Activated naive CD4-positive, alpha-beta T cell treated with Interleukin-2 at 50 U/mL for 16 hours (primary cell): ENCODE measurements around the gene RNF112.
A peak's percentile ranks its signal among the peaks of the same experiment; 100 is the strongest.
"Not testable (repeated sequence)": the region's sequence is repeated elsewhere in the genome, so short reads cannot be mapped to it uniquely, and the experiment has no call there.

Source experiments
- DNase-seq: peaks from one replicate; pipeline ENCODE4 v3.0.0-alpha.2; 2020

RNF112 gene

GRCh38 chr17:19414396-19415280, 3.6 kb downstream of the RNF112 start:
- no peak for DNase-seq

GRCh38 chr17:19415311-19415710, 4.3 kb downstream of the RNF112 start:
- DNase-seq = no peak

DNA sequence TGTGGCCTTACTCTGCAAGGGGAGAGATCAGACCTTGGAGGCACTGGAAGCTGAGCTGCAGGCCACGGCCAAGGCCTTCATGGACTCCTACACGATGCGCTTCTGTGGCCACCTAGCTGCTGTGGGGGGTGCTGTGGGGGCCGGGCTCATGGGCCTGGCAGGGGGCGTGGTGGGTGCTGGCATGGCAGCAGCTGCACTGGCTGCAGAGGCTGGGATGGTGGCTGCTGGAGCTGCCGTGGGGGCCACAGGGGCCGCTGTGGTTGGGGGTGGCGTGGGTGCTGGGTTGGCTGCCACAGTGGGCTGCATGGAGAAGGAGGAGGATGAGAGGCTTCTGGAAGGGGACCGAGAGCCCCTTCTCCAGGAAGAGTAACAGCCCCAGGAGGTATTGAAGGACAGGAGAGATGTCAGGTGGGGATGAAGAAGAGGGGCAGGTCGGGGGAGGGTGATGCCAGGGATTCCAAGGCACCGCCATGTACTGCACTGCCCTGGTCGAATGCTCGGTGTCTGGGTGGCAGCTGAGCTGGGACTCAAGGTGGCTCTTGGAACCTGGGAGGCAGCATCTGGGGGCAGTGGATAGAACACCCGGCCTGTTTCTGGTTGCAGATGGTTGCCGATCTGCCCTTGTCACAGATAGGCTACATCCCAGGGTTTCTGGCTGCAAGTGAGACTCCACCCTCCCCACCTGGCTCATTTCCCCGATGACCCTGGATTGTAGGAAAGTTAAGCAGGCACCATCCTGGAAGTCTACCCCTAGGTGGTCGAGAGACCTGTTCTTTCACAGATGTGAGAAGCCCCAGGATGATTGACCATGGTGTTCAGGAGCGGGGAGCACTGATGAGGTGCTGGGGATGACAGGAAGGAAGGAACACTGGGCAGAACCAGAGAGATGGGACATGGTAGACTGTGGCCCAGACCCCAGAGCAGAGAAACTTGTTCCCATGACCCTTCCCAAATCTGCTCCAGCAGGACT, 5.1 kb downstream of the RNF112 start:
- DNase-seq = no peak

DNA sequence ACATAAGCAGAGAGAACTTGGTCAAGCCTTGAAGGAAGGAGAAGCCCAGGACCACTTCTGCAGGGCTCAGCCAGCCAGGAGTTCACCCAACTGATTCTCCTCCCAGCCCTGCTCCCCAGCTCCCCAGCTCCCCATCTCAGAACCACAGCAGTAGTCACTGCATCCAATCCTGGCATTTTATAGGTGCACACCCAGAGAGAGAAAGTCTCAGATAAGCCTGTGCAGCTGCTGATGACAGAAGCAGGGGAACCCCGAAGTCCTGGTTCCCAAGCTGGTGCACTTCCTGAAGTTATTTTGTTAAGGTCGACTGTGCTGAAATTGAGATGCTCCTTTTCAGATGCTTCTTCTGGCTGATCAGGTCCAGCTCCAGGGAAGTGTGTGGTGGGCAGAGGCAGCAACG, 6.6 kb downstream of the RNF112 start:
- no peak for DNase-seq

DNA sequence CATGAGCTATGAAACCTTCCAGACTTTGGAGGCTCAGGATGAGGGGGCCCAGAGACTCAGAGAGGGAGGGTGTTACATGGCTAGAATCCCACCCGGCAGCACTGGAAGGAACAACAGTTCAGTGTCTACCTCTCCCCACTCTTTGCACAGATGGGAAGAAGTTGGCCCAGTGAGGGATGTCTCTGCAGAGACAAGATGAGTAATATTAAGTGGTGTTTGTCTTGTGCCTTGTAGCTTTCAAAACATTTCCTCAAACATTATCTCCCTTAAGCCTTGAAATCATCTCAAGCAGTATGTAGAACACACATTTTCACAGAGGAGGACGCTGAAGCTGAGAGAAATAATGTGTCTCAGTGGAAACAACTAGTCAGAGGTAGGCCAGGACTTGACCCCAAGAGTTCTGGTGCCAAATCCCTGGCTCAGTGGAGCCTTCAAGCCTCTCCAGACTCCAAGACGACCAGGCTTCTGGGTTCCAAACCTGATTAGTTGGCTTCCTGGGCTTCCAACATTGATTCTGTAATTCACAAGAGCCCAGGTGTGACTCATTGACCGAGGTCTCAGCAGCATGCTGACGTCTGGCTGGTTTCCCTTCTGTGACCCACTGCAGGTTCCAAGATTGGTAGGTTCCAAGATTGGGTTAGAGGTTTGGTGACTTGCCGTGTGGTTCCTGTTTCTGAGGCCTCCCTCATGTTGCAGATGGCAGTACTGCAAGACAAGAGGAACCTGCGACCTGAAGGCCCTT, 7.4 kb downstream of the RNF112 start:
- no peak for DNase-seq

- no peak for DNase-seq
Observed at GRCh38 chr17:19421219-19421618, 10.2 kb downstream of the RNF112 start.

- DNase-seq = no peak
Observed at GRCh38 chr17:19421926-19422325, 10.9 kb downstream of the RNF112 start.

- DNase-seq = no peak
Observed at GRCh38 chr17:19424934-19425868, 14.2 kb downstream of the RNF112 start.

DNA sequence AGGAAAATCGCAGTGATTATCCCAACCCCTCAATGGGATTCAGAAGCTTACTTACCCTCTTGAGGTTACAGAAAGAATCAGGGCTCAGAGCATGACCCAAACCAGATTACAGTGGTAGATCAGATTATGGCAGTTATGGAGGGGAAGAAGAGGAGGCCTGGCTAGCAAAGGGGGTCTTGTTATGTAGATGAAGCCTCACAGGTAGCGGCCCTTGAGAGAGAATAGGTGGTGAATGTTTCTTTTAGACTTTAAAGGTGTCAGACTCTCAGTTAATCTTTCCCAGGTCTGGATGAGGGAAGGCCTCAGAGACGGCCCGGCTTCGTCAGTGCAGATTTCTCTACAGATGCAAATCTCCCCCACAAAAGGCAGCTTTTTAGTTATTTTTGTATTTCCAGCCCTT, 15.6 kb downstream of the RNF112 start:
- no peak for DNase-seq

DNA sequence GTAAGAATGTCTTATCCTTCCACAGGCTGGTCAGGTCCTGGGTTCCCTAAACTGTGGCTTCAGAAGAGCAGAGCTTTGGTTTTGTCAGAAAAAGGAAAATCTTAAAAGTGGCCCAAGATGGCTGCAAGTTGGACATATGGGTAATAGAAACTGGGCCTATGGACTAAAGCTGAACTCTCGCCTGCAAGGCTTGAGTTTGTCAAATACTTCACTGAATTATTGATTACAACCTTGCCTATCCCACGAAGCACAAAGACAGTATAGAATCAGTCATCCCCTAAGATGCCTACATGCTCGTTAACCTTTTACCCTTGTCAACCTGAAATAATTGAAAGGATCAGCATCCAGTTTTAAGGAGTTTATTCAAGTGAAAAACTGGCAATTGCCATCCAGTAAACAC, 20.7 kb downstream of the RNF112 start:
- DNase-seq = no peak

DNA sequence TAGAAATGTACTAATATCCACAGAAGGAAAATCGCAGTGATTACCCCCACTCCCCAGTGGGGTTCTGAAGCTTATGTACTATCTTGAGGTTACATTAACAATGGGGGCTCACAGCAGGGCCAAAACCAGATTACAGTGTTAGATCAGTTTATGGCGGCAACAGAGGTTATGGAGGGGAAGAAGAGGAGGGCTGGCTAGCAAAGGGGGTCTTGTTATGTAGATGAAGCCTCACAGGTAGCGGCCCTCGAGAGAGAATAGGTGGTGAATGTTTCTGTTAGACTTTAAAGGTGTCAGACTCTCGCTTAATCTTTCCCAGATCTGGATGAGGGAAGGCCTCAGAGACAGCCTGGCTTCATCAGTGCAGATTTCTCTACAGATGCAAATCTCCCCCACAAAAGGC, 22.2 kb downstream of the RNF112 start:
- DNase-seq = no peak

- DNase-seq = no peak
Observed at GRCh38 chr17:19433727-19434340, 22.8 kb downstream of the RNF112 start.

GRCh38 chr17:19440421-19440820, 29.4 kb downstream of the RNF112 start:
- DNase-seq = no peak

- DNase-seq = not testable (repeated sequence)
Observed at GRCh38 chr17:19441288-19441687, 30.3 kb downstream of the RNF112 start.

- DNase-seq = no peak
Observed at GRCh38 chr17:19442731-19443130, 31.7 kb downstream of the RNF112 start.

GRCh38 chr17:19443148-19443547, 32.1 kb downstream of the RNF112 start:
- DNase-seq = no peak

DNA sequence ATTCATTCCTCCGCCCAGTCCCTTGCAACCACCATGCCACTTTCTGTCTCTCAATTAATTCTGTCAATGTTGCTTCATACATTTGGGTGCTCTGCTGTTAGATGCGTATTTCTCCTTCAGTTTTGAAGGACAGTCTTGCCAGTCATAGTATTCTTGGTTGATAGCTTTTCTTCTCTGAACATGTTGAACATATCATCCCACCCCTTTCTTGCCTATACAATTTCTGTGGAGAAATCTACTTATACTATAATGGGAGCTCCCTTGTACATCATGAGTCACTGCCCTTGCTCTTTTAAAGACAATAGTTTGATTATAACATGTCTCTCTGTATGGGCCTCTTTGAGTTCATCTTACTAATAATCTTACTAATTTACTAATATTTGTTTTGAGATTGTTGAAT, 34.1 kb downstream of the RNF112 start:
- no peak for DNase-seq

GRCh38 chr17:19446577-19446976, 35.5 kb downstream of the RNF112 start:
- DNase-seq = not testable (repeated sequence)

DNA sequence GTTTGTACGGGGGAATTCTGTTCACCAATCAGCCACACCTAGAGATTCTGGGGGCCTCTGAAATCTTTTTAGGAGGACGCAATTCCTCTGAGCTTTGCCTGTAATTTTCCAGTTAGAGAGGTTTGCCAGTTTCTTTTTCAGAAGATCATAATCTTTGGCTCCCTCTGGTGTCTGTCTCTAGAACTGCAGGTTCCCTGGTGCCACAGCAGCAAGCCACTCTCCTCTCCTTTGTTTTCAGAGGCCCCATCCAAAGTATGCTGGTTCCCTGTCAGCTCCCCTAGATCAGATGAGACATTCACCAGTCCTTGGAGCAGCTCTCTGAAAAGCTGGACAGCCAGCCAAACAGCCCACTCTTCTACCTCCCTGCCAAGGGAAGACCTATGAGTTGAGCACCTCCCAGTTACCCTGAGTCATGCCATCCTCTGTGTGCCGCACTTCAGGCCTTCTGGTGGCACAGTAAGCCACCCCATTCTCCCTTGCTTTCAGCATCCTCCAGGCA, 36.1 kb downstream of the RNF112 start:
- DNase-seq = peak; percentile 64

- DNase-seq = no peak
Observed at GRCh38 chr17:19448341-19449268, 37.6 kb downstream of the RNF112 start.
